GM10266 (cell line): ENCODE results near the gene PTN.
"Not testable (repeated sequence)": the region's sequence is repeated elsewhere in the genome, so short reads cannot be mapped to it uniquely, and the experiment has no call there.

ENCODE experiments used
- DNase-seq: peaks from one replicate; pipeline ENCODE4 v3.0.0; 2012; ENCODE audit errors: extremely low spot score
- TF ChIP-seq, protein P1 (sequence below): IDR thresholded peaks from 2 replicates; pipeline ENCODE4 v1.5.1; 2012; ENCODE audit warnings: mild to moderate bottlenecking, low read depth; ENCODE audit not compliant: control insufficient read depth, insufficient read depth; ENCODE audit errors: missing control alignments

PTN gene

GRCh38 chr7:137245186-137245585, 98.3 kb downstream of the PTN start:
- DNase-seq, result no peak
- TF ChIP-seq, protein P1, sequence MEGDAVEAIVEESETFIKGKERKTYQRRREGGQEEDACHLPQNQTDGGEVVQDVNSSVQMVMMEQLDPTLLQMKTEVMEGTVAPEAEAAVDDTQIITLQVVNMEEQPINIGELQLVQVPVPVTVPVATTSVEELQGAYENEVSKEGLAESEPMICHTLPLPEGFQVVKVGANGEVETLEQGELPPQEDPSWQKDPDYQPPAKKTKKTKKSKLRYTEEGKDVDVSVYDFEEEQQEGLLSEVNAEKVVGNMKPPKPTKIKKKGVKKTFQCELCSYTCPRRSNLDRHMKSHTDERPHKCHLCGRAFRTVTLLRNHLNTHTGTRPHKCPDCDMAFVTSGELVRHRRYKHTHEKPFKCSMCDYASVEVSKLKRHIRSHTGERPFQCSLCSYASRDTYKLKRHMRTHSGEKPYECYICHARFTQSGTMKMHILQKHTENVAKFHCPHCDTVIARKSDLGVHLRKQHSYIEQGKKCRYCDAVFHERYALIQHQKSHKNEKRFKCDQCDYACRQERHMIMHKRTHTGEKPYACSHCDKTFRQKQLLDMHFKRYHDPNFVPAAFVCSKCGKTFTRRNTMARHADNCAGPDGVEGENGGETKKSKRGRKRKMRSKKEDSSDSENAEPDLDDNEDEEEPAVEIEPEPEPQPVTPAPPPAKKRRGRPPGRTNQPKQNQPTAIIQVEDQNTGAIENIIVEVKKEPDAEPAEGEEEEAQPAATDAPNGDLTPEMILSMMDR, result no peak

- TF ChIP-seq, protein P1, result no peak
- no peak for DNase-seq
These were observed 99.8 kb downstream of the PTN start for GRCh38 chr7:137243741-137244140.

GRCh38 chr7:137242616-137243015, 100.9 kb downstream of the PTN start:
- TF ChIP-seq, protein P1, result no peak
- no peak for DNase-seq

- TF ChIP-seq, protein P1, result no peak
- DNase-seq, result no peak
These were observed 101.7 kb downstream of the PTN start for GRCh38 chr7:137241655-137242360.

- DNase-seq, result not testable (repeated sequence)
These were observed 104.3 kb downstream of the PTN start for GRCh38 chr7:137239186-137239585.

DNA sequence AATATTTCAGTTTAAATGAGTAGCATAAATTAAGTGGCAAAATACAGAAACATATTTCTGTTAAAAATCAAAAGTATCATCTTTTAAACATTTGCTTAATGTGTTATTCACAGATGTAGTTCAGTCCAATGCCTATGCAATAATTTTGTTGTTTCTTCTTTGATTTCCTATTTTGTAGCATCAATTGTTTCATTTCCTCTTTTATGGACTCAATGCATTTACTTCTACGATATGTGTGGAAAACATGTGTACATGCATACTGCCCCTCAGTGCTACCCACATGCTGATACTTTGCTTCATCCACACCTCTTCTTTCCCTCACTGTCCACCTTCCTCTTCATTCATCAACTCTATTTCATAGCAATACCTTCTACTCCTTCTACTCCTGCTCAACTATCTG, 108.1 kb downstream of the PTN start:
- TF ChIP-seq, protein P1, result no peak
- DNase-seq, result no peak

- DNase-seq, result no peak
- TF ChIP-seq, protein P1, result no peak
These were observed 112.4 kb downstream of the PTN start for GRCh38 chr7:137231167-137231566.

GRCh38 chr7:137221467-137221866, 122.1 kb downstream of the PTN start:
- no peak for DNase-seq
- TF ChIP-seq, protein P1, result no peak
